ENCODE measurements around the gene VTCN1.

- TF ChIP-seq CTCF (IDR thresholded peaks at IDR 0.05; ENCODE audit: poor library complexity) (no peak), EZH2 (IDR thresholded peaks at IDR 0.05; ENCODE audit: borderline replicate concordance) (no peak)
These were observed 27.6 kb downstream of the VTCN1 start for GRCh38 chr1:117183112-117183511.

Data from hepatocyte (in vitro differentiated cells).